Breast epithelium (tissue), 4 donors: ENCODE results near the gene POR. TPM values are rescaled to one million over a fixed set of nuclear protein-coding genes. Genes with fewer than 3 reads are reported as not detected.
A peak's percentile ranks its signal among the peaks of the same experiment; 100 is the strongest.

Experiments used
- DNase-seq, 2 donors: peaks; one replicate each; pipeline ENCODE4 v3.0.0-alpha.2; 2019; ENCODE audit warnings: low spot score in 2 of 2
- H3K27ac ChIP-seq, 2 donors: fragments of 200-600 bp; sonication (generic) in 1 of 2; one replicate each; pipeline ENCODE4 v1.5.1; 2016 to 2019; ENCODE audit warnings: mild to moderate bottlenecking in 1 of 2
- H3K27me3 ChIP-seq, 2 donors: fragments of 200-600 bp; sonication (generic) in 1 of 2; one replicate each; pipeline versions ENCODE4 v1.5.1 to v1.6.0; 2017 to 2019; ENCODE audit warnings: control low read depth in 1 of 2, mild to moderate bottlenecking in 1 of 2
- H3K36me3 ChIP-seq: fragments of 200-600 bp; one replicate; pipeline ENCODE4 v1.5.1; 2019
- H3K4me1 ChIP-seq, 2 donors: fragments of 200-600 bp; sonication (generic); one replicate each; pipeline ENCODE4 v1.5.1; 2016 to 2019; ENCODE audit warnings: control low read depth in 1 of 2
- H3K4me3 ChIP-seq, 3 donors: fragments of 200-600 bp; sonication (generic); 1 replicate in 2 of 3; 2 replicates in 1 of 3; pipeline ENCODE4 v1.5.1; 2016 to 2019; ENCODE audit warnings: mild to moderate bottlenecking in 3 of 3, moderate library complexity in 2 of 3
- H3K9me3 ChIP-seq, 2 donors: fragments of 200-600 bp; sonication (generic) in 1 of 2; one replicate each; pipeline ENCODE4 v1.5.1; 2016 to 2019; ENCODE audit warnings: control low read depth in 1 of 2
- CTCF ChIP-seq, 3 donors: fragments of 450-650 bp; IDR thresholded peaks; one replicate each; pipeline ENCODE4 v1.5.1; 2016 to 2017; ENCODE audit warnings: antibody characterized with exemption in 3 of 3, mild to moderate bottlenecking in 3 of 3, moderate library complexity in 3 of 3
- POLR2A ChIP-seq: fragments of 450-650 bp; IDR thresholded peaks from one replicate; pipeline ENCODE4 v1.6.1; 2016; ENCODE audit warnings: antibody characterized with exemption, mild to moderate bottlenecking, moderate library complexity
- POLR2AphosphoS5 ChIP-seq, 3 donors: sonication (generic); formaldehyde crosslinking; IDR thresholded peaks; one replicate each; pipeline ENCODE4 v1.6.1; 2017; ENCODE audit warnings: antibody characterized with exemption in 3 of 3
- intact Hi-C: fragments of 100-400 bp; cut with DNase I; formaldehyde crosslinking; loops from one replicate; pipeline ENCODE4 v1.15.1; 2023; ENCODE audit warnings: low total_unique reads
- total RNA-seq, 3 donors: library from RNA; depleted of rRNA; stranded (reverse); fragments of >200 nt; gene quantifications; one replicate each; pipeline ENCODE4 v1.1.0, GENCODE V29; 2016

POR gene
- total RNA-seq, 3 donors from 2014 or later, result 62.1 to 123 (median 87.7) TPM

DNA sequence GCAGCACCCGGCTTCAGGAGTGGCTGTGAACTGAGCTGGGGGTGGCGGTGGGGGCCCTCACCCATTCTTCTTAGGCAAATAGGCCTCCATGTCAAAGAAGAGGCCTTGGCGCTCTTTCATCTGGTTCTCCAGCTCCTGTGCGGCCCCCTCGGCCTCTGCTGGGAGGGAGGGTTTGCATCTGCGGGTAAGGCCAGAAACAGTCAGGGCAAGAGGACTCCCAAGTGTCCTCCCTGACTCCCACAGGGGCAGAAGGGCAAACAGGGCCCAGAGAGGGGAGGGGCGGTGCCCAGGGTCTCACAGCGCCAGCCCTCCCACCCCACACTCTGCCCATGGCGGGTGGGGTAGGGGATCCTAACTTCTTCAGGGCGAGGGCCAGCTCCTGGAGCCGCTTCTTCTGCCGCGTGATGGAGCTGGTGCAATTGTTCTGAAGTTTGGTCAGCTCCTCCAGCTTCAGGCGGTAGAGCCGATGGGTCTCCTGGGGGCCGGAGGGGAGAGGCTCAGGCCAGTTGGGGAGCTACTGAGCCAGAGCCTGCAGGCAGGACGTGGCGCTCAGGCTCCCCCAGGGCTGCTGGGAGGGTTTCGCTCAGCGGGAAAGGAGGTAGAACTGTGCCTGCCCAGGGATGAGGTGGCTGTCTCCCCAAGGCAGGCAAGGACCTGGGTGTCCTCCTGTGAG lies 77.3 kb downstream of the POR start:
- no peaks in the 10 kb centered on the region for H3K27me3 ChIP-seq
- intact Hi-C loops, result no loop called here
- peaks cover 5 to 16% of the 10 kb centered on the region in 2 donors for H3K4me1 ChIP-seq
- no peak for TF ChIP-seq POLR2AphosphoS5 (IDR thresholded peaks at IDR 0.05)
- TF ChIP-seq CTCF (IDR thresholded peaks at IDR 0.05), result no peak
- no peak for TF ChIP-seq POLR2A
- no peaks in the 10 kb centered on the region for H3K9me3 ChIP-seq
- peak in 1 of 2 donors; percentile 28 for DNase-seq
- no peak overlapping the region for H3K4me3 ChIP-seq
- H3K36me3 ChIP-seq, result no peaks in the 10 kb centered on the region
- peak overlapping the region in 1 of 2 donors; percentile 51 for H3K27ac ChIP-seq

DNA sequence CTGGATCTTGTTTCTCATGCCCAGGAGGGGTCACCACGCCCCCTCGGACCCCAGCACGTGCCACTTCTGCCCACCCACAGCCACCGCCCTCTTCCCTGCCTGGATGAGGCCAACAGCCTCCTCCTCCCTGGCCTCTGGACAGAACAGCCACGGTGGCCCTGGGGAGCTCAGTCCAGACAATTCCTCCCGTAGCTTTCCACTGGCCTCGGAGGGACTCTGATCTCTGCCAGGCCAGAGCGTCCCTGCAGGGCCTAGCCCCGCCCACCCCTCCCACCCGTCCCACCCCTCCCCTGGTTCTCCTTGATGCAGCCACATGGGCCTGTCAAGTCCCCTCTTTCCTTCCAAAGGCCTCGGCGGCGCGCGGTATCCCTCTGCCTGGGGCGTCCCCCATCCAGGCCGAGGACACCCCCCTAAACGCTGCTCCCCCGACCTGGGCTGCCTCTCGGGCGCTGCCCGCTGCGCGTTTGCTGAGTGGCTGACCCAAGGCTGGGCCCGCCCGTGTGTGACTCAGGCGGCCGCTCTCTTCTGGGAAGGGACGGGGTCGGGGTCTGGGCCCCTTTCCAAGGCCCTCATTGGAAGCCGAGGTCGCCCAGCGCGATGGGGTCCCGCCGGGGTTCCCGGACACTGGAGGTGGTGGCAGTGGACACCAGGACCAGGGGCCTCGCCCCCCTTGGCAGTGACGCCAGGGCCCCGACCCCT lies 78.9 kb downstream of the POR start:
- peak; percentile 25 to 58 for DNase-seq
- intact Hi-C loops, result no loop called here
- no peaks in the 10 kb centered on the region for H3K9me3 ChIP-seq

DNA sequence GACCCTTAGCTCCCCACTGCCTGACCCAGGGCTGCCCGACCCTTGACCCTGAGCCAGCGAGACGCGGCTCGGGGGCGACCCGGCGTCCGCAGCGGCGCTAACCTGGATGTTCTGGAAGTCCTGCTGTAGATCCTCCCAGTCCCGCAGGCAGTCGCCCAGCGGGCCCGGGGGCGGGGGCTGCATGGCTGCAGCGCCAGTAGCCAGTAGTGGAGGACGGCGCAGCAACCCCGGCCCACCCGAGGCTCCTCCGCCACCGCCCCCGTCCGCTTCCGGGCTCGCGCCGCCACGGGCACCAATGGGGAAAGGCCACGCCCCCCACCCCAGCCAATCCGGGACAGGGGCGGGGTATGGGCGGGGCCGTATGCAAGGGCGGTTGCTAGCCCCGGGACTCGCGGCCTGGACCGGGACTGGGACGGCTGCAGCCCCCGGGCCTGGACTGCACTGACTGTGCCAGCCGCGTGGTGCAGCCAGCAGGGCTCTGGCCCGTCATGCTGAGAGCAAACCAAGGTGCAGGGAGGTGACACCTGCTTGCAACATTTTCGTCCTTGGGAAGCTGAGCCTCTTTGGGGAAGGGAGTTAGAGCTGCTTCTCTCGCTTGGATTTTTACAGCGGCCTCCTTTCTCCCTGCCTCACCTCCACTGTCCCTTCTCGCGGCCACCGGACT lies 79.6 kb downstream of the POR start, which contains the start of gene TMEM120A:
TMEM120A (minus strand) TSS at position 208 of the 664 bp plus-strand sequence; CDS start at position 183, 25 bp downstream.
- no peaks in the 10 kb centered on the region for H3K9me3 ChIP-seq
- peaks cover under 1 to 12% of the 10 kb centered on the region in 2 donors for H3K4me1 ChIP-seq
- peak in 1 of 3 donors; percentile 18 for TF ChIP-seq CTCF (IDR thresholded peaks at IDR 0.05)
- TF ChIP-seq POLR2AphosphoS5 (IDR thresholded peaks at IDR 0.05), result peak in 2 of 3 donors; percentile 56 to 64
- peak; percentile 6 for TF ChIP-seq POLR2A
- no peaks in the 10 kb centered on the region for H3K27me3 ChIP-seq
- H3K4me3 ChIP-seq, result peak within 1 kb of the TSS; percentile 80 to 90 (median 88)
- H3K27ac ChIP-seq, result peak within 1 kb of the TSS; percentile 81 to 94
- intact Hi-C loops, result no loop called here
- peak; percentile 90 to 96 for DNase-seq
- no peaks in the 10 kb centered on the region for H3K36me3 ChIP-seq

More for the DNA sequence above, 78.9 kb downstream of the POR start:
- no peak for TF ChIP-seq POLR2A
- TF ChIP-seq CTCF (IDR thresholded peaks at IDR 0.05), result no peak
- TF ChIP-seq POLR2AphosphoS5 (IDR thresholded peaks at IDR 0.05), result no peak
- Histone ChIP-seq H3K27ac (peak overlapping the region; percentile 81 to 94), H3K4me3 (peak overlapping the region; percentile 80 to 90 (median 88)), H3K36me3 (no peaks in the 10 kb centered on the region), H3K27me3 (no peaks in the 10 kb centered on the region), H3K4me1 (peaks cover 5 to 16% of the 10 kb centered on the region in 2 donors)

DNA sequence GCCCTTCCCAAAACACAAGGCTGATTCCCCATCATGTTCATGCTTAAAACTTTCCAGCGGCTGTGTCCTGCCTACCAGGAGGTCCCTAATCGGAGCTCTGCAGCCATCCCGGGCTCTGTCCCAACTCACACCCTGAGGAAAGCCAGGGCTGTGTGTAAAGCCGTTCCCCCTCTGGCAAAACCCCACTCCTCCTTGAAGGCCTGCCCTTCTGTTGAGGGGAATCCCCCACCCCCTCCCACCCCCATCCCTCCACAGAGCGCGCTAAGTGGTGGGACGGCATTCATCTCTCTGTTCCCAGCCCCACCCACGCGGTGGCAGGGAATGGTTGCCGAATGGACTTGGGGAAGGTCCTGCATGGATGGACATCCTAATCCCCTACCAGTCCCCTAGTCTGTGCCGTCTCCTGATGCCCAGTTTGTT lies 80.1 kb downstream of the POR start:
- peak in 1 of 2 donors; percentile 50 for DNase-seq
- Histone ChIP-seq H3K4me1 (peaks cover 0 to 7% of the 10 kb centered on the region in 2 donors), H3K36me3 (no peaks in the 10 kb centered on the region), H3K27ac (peak overlapping the region; percentile 81 to 94), H3K27me3 (no peaks in the 10 kb centered on the region), H3K9me3 (no peaks in the 10 kb centered on the region), H3K4me3 (peak overlapping the region; percentile 80 to 90 (median 88))
- TF ChIP-seq POLR2AphosphoS5 (IDR thresholded peaks at IDR 0.05) (no peak), CTCF (IDR thresholded peaks at IDR 0.05) (no peak), POLR2A (no peak)
- intact Hi-C loops, result no loop called here
